HG03097 (cell line): ENCODE data around the gene INSIG2.

ENCODE experiments used
- ATAC-seq: cut with Tn5 transposase; IDR thresholded peaks from one replicate; pipeline ENCODE4 v1.9.1; 2021; ENCODE audit not compliant: unreplicated experiment, low FRiP score

The INSIG2 gene

GRCh38 chr2:118088051-118089024 is at the start of gene INSIG2:
TSS of gene INSIG2 (plus strand) at chr2:118088471. CDS start at chr2:118096557, 8,086 bp downstream.
- ATAC-seq, result peak; percentile 98

DNA sequence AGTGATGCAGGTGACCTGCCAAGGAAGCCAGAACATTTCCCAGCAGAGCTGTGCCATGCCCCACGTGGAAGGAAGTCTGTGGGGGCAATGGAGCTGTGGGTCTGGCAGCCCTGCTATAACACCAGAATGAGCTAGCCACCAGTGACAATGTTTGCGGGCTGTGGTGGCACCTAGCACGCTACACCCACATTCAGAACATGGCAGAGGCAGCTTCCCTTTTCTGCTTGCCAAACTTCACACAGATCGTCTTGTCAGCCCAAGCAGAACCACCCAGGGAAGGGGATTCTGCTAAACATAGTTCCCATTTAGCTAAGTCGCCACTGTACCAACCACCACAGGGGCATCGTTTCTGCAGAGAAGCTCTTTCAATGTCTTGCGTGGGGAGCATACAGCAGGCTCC is 47.4 kb upstream of the INSIG2 start:
- ATAC-seq, result no peak

DNA sequence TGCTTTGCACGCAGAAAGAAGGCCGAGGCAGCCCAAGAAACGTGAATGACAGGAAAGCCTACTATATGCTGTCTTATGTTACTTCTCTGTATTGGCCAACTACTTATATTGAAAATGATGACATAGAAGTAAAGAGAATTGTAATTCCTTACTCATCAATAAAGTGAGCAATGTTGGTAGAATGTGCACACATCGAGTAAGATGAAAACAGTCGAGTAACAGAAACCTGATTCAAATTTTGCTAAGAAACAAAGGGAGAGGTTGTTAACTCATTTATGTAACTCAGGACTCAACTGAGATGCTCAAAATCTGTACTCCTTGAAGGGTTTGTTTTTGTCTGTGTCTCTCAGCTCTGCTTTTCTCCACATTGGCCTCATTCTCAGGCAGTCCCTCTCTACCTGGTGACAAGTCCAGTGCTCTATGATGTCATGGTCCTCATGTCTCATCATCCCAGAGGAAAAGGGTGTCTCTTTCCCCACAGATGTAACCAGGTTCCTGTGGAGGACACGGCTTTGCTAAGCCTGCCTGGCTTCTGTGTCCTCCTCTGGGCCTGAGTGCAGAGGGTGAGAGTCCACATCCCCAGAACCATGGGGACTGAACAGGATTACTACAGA is 44.1 kb upstream of the INSIG2 start:
- ATAC-seq, result no peak

DNA sequence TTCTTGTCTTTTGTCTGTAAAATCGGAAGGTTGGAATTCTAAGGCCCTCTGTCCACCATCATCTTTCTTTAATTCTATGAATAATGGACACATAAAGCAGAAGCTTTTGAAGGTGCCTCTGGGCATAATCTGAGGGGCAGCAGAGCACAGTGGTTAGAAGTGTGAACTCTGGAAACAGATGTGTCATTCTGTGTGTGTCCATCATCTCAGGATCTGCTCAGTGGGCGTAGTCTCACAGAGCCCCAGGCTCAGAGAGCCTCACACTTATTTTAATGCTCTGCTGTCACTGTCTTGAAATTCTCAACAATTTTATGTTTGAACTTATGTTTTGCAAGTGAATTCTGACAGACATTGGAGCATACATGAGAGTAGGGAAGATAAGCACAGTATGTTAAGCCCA is 43.4 kb upstream of the INSIG2 start:
- ATAC-seq, result no peak

- no peak for ATAC-seq
Observed at GRCh38 chr2:118045286-118045685, 43.0 kb upstream of the INSIG2 start.

GRCh38 chr2:118046634-118047210 is 41.5 kb upstream of the INSIG2 start:
- ATAC-seq, result no peak

GRCh38 chr2:118047380-118047826 is 40.9 kb upstream of the INSIG2 start:
- ATAC-seq, result no peak

- ATAC-seq, result no peak
Observed at GRCh38 chr2:118048401-118048800, 39.9 kb upstream of the INSIG2 start.

DNA sequence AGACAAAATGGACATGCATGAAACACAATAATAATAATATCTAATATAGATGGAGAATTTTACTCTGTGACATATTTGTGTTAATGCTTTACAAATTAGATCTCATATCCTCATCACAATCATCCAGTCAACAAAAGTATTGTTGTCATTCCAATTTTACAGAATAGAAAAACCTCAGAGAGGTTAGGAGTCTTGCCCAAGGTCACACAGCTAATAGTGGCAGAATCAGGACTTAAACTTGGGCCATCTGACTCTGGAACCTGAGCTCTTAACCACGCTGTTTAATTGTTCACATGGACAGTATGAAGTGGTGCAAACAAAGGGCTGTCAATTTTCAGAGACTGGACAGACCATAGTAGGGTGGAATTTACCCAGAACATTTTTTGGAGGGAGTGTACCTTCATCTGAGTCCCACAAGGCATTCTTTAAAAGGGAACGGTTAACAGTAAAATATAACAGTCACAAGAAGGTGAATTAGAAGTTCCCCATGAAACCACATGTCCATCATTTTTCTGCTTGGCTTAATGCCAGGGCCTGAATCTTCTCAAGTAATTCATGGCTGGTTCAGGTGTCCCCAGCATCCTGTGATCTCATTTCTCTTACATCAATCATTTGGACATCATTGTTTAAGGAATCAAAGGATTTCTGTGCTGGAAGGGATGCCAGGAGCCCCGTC is 39.0 kb upstream of the INSIG2 start:
- no peak for ATAC-seq

GRCh38 chr2:118049816-118050140 is 38.5 kb upstream of the INSIG2 start:
- ATAC-seq, result peak; percentile 52

DNA sequence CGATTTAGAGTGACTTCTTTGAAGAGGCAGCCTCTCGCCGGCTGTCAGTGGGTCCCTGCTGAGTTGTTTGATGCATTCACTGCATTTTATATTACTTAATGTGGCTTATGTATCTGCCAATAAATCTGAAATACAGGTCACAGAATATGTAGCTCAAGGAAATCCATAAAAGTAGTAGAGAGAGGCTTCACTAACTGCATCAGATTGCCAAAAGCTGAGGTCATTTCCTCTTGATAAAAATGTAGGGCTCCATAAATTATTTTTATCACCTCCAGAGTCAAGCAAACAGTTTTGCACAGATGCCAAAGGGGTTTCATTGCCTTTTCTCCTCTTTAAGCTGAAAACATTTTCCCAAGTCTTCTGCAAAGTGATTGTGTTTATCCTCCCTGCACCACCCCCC is 37.9 kb upstream of the INSIG2 start:
- ATAC-seq, result no peak

DNA sequence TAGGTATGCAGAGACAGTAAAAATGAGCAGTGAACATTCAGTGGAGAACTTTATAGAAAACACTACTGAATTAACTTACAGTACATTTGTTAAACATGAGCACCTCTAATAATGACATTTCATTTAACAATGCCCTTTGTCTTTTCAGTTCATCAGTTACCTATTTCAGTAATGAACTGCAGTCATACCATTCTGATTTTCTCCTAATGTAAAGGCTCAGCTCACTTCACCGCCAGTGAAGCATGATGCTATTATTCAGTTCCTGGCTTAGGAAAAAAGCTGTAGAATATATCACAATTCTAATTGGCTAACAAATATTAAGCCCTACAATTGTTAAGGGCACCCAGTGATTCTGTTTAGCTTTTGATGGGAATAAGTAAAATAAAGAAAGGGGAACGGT is 37.3 kb upstream of the INSIG2 start:
- no peak for ATAC-seq

- ATAC-seq, result no peak
Observed at GRCh38 chr2:118051826-118052358, 36.4 kb upstream of the INSIG2 start.

DNA sequence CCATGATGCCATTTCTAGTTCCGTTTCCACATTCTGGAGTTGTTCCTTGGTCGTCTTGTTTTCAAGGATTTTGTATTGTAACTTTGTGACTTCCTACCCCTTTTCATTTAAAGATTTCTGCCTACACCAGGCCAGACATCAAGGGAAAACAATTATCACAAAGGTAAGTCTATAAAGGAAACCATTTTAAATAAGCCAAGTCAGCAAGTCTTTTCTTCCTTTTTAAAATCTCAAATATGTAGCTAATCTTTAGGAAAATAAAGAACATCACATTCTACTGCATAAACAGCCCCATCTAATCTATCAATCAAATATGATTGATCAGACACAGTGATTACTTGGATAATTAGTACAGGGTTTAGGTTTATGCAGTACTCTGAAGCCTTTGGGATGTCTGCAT is 35.8 kb upstream of the INSIG2 start:
- no peak for ATAC-seq

GRCh38 chr2:118053681-118054080 is 34.6 kb upstream of the INSIG2 start:
- no peak for ATAC-seq

DNA sequence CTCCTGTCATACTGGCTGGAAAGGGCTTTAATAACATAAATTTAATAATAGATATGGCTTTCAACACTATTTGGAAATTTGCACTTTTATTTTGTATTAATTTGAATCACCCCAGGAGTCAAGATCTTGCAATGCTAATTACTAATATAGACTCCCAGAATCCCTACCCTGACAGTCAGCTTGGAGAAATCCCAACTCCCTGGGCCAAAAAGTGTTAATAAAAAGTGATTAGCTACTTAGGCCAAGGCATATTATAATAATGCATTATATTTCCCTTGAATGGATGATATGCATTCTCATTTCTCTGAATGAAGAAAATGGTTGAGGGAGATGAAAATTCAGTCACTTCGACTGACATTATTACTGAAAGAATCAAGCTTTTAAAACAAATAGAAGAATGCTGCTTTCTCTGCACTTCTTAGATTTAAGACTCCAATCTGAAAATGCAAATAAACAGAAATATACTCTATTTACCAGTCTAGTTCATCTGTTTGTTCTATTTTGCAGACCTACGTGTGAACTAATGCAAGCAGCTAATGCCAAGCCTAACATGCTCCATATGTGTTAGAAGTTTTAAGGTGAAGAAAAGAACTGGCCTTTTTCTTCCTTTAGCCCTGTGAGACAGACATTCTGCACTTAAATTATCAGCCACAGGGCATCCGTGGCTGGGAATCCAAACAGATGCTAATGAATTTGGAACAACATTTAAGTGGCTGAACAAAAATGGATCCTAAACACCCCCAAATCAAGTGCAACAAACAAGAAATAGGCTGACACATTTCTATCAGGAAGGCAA is 33.9 kb upstream of the INSIG2 start:
- ATAC-seq, result no peak

GRCh38 chr2:118055512-118056164 is 32.6 kb upstream of the INSIG2 start:
- ATAC-seq, result peak; percentile 73

DNA sequence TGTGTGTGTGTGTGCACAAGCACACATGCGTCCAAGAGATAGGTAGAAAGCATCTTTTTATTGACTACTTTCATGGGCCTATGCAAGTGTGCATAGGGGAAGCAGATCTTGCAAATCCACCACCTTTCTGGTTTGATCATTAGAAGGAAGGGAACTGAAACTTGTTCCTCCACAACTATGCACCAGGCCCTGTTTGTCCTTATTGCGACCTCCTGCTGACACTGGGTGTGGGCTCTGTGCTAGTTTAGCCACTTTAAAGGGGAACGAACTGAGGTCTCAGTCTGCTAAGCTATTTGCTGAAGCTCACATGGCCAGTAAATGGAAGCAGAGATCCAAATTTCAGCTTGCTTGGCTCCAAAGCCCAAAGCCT is 32.1 kb upstream of the INSIG2 start:
- peak; percentile 89 for ATAC-seq

DNA sequence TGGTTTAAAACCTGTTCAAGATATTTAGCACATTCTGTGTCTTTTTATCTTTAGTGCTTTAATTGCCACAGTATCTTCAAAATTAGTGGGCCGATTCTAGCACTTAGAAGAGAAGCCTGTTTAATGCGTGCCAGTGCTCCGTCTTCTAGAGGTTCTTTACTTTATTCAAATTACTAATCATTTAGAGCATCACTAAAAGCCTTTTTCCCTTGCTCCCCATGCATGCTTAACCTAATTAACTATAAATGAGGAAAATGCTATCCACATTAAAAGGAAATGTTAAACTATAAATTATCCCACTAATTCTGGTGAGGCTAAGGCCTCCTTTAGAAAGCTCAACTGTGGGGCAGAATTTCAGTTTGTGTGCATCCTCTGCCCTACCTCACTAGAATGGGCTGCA is 31.5 kb upstream of the INSIG2 start:
- no peak for ATAC-seq

- ATAC-seq, result no peak
Observed at GRCh38 chr2:118058951-118059350, 29.3 kb upstream of the INSIG2 start.
